Transverse colon (tissue), 4 donors: ENCODE results near the gene IL4. TPM values are rescaled to one million over a fixed set of nuclear protein-coding genes. Genes with fewer than 3 reads are reported as not detected.

Experiments used
- DNase-seq: peaks from one replicate; pipeline ENCODE4 v3.0.0-alpha.2; 2019
- H3K27ac ChIP-seq, 4 donors: fragments of 200-600 bp; sonication (generic); 2 replicates each; pipeline ENCODE4 v1.5.1; 2016 to 2018; ENCODE audit warnings: inconsistent platforms in 4 of 4
- H3K27me3 ChIP-seq: fragments of 200-600 bp; sonication (generic); 2 replicates; pipeline ENCODE4 v1.5.1; 2017; ENCODE audit warnings: inconsistent platforms
- H3K36me3 ChIP-seq, 4 donors: fragments of 200-600 bp; sonication (generic); 2 replicates each; pipeline ENCODE4 v1.5.1; 2017 to 2019; ENCODE audit warnings: inconsistent platforms in 4 of 4
- H3K4me1 ChIP-seq, 4 donors: fragments of 200-600 bp; sonication (generic); 2 replicates each; pipeline ENCODE4 v1.5.1; 2017 to 2020; ENCODE audit warnings: inconsistent platforms in 4 of 4
- H3K4me3 ChIP-seq, 4 donors: fragments of 200-600 bp; sonication (generic); 1 replicate in 1 of 4; 2 replicates in 3 of 4; pipeline versions ENCODE4 v1.5.1 to v1.6.1; 2017 to 2019; ENCODE audit warnings: inconsistent platforms in 4 of 4
- H3K9me3 ChIP-seq, 2 donors: fragments of 200-600 bp; sonication (generic); 2 replicates each; pipeline ENCODE4 v1.5.1; 2017 to 2019; ENCODE audit warnings: inconsistent platforms in 2 of 2
- CTCF ChIP-seq, 5 experiments: fragments of 200-600 bp in 3 of 5; fragments of 450-650 bp in 2 of 5; sonication (generic) in 3 of 5; IDR thresholded peaks; 1 replicate in 2 of 5; 2 replicates in 3 of 5; pipeline ENCODE4 v1.5.1; 2016 to 2017; ENCODE audit warnings: antibody characterized with exemption in 5 of 5, inconsistent platforms in 3 of 5, mild to moderate bottlenecking in 2 of 5, moderate library complexity in 1 of 5
- EP300 ChIP-seq: sonication (generic); formaldehyde crosslinking; IDR thresholded peaks from one replicate; pipeline ENCODE4 v1.6.1; 2017; ENCODE audit warnings: antibody characterized with exemption, low read depth
- POLR2A ChIP-seq: fragments of 450-650 bp; IDR thresholded peaks from one replicate; pipeline ENCODE4 v1.6.1; 2016; ENCODE audit warnings: antibody characterized with exemption, mild to moderate bottlenecking, moderate library complexity
- POLR2AphosphoS5 ChIP-seq, 3 donors: sonication (generic); formaldehyde crosslinking; IDR thresholded peaks; one replicate each; pipeline ENCODE4 v1.6.1; 2016; ENCODE audit warnings: antibody characterized with exemption in 3 of 3
- WGBS, 2 donors: methylation state at CpG; one replicate each; pipeline ENCODE4 v1.1.5; 2018; ENCODE audit warnings: low coverage in 1 of 2; 5-methylcytosine and 5-hydroxymethylcytosine counted together
- in situ Hi-C, 4 donors: fragments of 200-750 bp; cut with MboI; loops; one replicate each; pipeline versions ENCODE4 v1.15.0 to v1.15.1; 2017; ENCODE audit warnings: low sequenced_read_pairs in 3 of 4, low pct_ligation_motif_present in 1 of 4, low pct_unique_long_range_greater_than_20kb in 1 of 4
- intact Hi-C: fragments of 100-400 bp; cut with DNase I; formaldehyde crosslinking; loops from one replicate; pipeline ENCODE4 v1.15.1; 2023; ENCODE audit warnings: low total_unique reads
- total RNA-seq, 4 donors: library from RNA; depleted of rRNA; stranded (reverse); fragments of >200 nt; gene quantifications; one replicate each; pipeline ENCODE4 v1.1.0, GENCODE V29; 2016

Gene IL4
- total RNA-seq, 4 donors from 2014 or later, result not detected

DNA sequence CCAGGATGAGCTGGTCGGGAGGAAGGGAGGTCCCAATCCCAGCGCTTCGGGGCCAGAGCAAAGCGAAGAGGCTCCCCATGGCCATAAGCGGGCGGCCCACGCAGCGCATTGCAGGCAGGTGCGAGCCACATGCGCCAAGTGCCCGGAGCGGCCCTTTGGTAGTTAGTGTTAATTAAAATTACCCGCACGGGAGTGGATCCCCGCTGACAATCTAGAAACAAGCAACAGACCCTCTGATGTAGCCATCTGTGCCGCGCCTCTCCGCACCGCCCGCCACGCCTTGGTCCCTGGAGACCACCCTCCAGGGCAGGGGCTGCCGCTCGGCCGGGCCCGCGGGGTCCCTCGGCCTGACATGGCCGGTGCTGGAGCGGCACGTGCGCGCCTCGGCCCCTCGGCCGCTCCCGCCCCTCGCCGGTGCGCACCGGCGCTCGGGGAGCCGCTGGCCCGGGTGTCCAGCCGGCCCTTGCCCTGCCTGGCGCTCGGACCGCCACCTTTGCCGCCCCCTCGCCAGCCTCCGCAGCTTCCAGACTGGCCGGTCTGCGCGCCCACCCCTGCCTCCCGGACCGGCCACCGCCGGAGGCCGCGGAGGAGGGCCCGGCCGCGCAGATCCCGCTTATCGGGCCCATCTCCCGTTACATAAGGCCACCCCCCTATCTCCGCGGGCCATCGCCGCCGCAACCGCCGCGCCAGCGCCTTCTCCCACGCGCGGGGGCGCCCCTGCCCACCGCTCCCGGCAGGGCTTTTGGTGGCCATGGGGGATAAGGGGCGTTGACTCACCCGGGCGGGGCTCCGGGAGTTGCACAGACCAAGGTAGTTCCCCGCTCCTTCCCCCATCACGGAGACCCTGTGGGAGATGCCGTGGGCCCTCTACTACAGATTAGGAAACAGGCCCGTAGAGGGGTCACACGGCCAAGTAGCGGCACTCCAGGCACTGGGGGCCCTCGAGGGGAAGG is 17.7 kb upstream of the IL4 start:
- peak overlapping the region in 3 of 4 donors; percentile 7 to 44 (median 31) for H3K4me3 ChIP-seq
- no peak for TF ChIP-seq EP300
- TF ChIP-seq CTCF (IDR thresholded peaks at IDR 0.05), result no peak
- TF ChIP-seq POLR2A, result no peak
- no peak for TF ChIP-seq POLR2AphosphoS5 (IDR thresholded peaks at IDR 0.05)
- H3K4me1 ChIP-seq, result peaks cover 0 to 13% (median 6%) of the 10 kb centered on the region in 4 donors
- H3K36me3 ChIP-seq, result no peaks in the 10 kb centered on the region
- DNase-seq, result no peak
- no peak overlapping the region for H3K27ac ChIP-seq
- no peaks in the 10 kb centered on the region for H3K9me3 ChIP-seq
- H3K27me3 ChIP-seq, result peaks cover 50% of the 10 kb centered on the region
- intact Hi-C loops, result no loop called here
- in situ Hi-C loops, result no loop called here
- WGBS, 2 donors, result 8 to 30% methylated on average over 2 to 78 of the region's 92 CpGs

GRCh38 chr5:132656774-132657355 is 16.9 kb upstream of the IL4 start:
- H3K27ac ChIP-seq, result no peak overlapping the region
- TF ChIP-seq EP300, result no peak
- no peak for TF ChIP-seq POLR2AphosphoS5 (IDR thresholded peaks at IDR 0.05)
- TF ChIP-seq POLR2A, result no peak
- no peak for TF ChIP-seq CTCF (IDR thresholded peaks at IDR 0.05)
- peaks cover 50% of the 10 kb centered on the region for H3K27me3 ChIP-seq
- DNase-seq, result no peak
- 75 to 80% methylated on average over 1 to 12 of the region's 12 CpGs for WGBS, 2 donors
- H3K36me3 ChIP-seq, result no peaks in the 10 kb centered on the region
- in situ Hi-C loops (no loop called here), intact Hi-C loops (no loop called here)
- H3K4me1 ChIP-seq, result peaks cover 0 to 13% (median 6%) of the 10 kb centered on the region in 4 donors
- peak overlapping the region in 2 of 4 donors; percentile 31 to 44 for H3K4me3 ChIP-seq
- no peaks in the 10 kb centered on the region for H3K9me3 ChIP-seq

GRCh38 chr5:132657676-132658380 is 16.0 kb upstream of the IL4 start, which contains the start of gene IL13:
Gene IL13, plus strand, starts transcription at chr5:132658173. Its CDS starts 14 bp downstream, at chr5:132658187.
- Histone ChIP-seq H3K4me3 (no peak within 1 kb of the TSS), H3K27me3 (peaks cover 48% of the 10 kb centered on the region), H3K4me1 (peaks cover 0 to 13% (median 6%) of the 10 kb centered on the region in 4 donors), H3K27ac (no peak within 1 kb of the TSS), H3K36me3 (no peaks in the 10 kb centered on the region), H3K9me3 (no peaks in the 10 kb centered on the region)
- WGBS, 2 donors, result 89 to 96% methylated on average over 3 to 12 of the region's 12 CpGs
- intact Hi-C loops, result no loop called here
- no peak for DNase-seq
- in situ Hi-C loops, result no loop called here
- TF ChIP-seq EP300 (no peak), CTCF (IDR thresholded peaks at IDR 0.05) (no peak), POLR2AphosphoS5 (IDR thresholded peaks at IDR 0.05) (no peak), POLR2A (no peak)
